GM23338 (cell line): ENCODE results near the gene PUS1.

Source experiments
- CREB1 ChIP-seq: fragments of 250-450 bp; sonication (Bioruptor Pico); IDR thresholded peaks from 2 replicates; pipeline ENCODE4 v1.5.0; 2020; ENCODE audit warnings: low read depth, mild to moderate bottlenecking, moderate library complexity
- EZH2 ChIP-seq: fragments of 200-600 bp; sonication (generic); IDR thresholded peaks from one replicate; pipeline ENCODE4 v1.8.0; 2017; ENCODE audit warnings: antibody characterized with exemption, mild to moderate bottlenecking, low read depth; ENCODE audit not compliant: unreplicated experiment
- EZH2phosphoT487 ChIP-seq: fragments of 200-600 bp; sonication (generic); IDR thresholded peaks from one replicate; pipeline ENCODE4 v1.8.1; 2018; ENCODE audit warnings: antibody characterized with exemption; ENCODE audit not compliant: unreplicated experiment
- JUNB ChIP-seq: IDR thresholded peaks from one replicate; pipeline ENCODE4 v1.6.1; 2016; ENCODE audit warnings: antibody characterized with exemption; ENCODE audit not compliant: unreplicated experiment
- NANOG ChIP-seq: IDR thresholded peaks from 2 replicates; pipeline ENCODE4 v1.6.1; 2016; ENCODE audit warnings: antibody characterized with exemption, borderline replicate concordance
- POLR2AphosphoS5 ChIP-seq: IDR thresholded peaks from 2 replicates; pipeline ENCODE4 v1.6.1; 2016; ENCODE audit warnings: antibody characterized with exemption, low read depth
- STAT1 ChIP-seq: IDR thresholded peaks from one replicate; pipeline ENCODE4 v1.6.1; 2016; ENCODE audit warnings: antibody characterized with exemption; ENCODE audit not compliant: unreplicated experiment
- ZNF114 ChIP-seq: fragments of 250-450 bp; sonication (Bioruptor Pico); IDR thresholded peaks from 2 replicates; pipeline ENCODE4 v1.5.0; 2020; ENCODE audit warnings: mild to moderate bottlenecking, moderate library complexity
- ZNF331 ChIP-seq: fragments of 250-450 bp; sonication (Bioruptor Pico); IDR thresholded peaks from 2 replicates; pipeline ENCODE4 v1.5.0; 2020; ENCODE audit warnings: low read depth, mild to moderate bottlenecking, moderate library complexity
- TF ChIP-seq, protein P1 (sequence below), 2 experiments: fragments of 200-600 bp in 1 of 2; sonication (generic) in 1 of 2; conservative IDR thresholded peaks; 2 replicates each; pipeline versions ENCODE4 v1.5.1 to v1.6.1; 2016 to 2017; ENCODE audit warnings: antibody characterized with exemption in 2 of 2, low read depth in 2 of 2, mild to moderate bottlenecking in 2 of 2, moderate library complexity in 1 of 2
- TF ChIP-seq, protein P2 (sequence below): IDR thresholded peaks from one replicate; pipeline ENCODE4 v1.6.1; 2018; ENCODE audit warnings: antibody characterized with exemption; ENCODE audit not compliant: unreplicated experiment
- TF ChIP-seq, protein P3 (sequence below): IDR thresholded peaks from 2 replicates; pipeline ENCODE4 v1.6.1; 2016; ENCODE audit warnings: antibody characterized with exemption
- TF ChIP-seq, protein P4 (sequence below): fragments of 250-450 bp; sonication (Bioruptor Pico); IDR thresholded peaks from 2 replicates; pipeline ENCODE4 v1.5.0; 2020; ENCODE audit warnings: mild to moderate bottlenecking, moderate library complexity

DNA sequence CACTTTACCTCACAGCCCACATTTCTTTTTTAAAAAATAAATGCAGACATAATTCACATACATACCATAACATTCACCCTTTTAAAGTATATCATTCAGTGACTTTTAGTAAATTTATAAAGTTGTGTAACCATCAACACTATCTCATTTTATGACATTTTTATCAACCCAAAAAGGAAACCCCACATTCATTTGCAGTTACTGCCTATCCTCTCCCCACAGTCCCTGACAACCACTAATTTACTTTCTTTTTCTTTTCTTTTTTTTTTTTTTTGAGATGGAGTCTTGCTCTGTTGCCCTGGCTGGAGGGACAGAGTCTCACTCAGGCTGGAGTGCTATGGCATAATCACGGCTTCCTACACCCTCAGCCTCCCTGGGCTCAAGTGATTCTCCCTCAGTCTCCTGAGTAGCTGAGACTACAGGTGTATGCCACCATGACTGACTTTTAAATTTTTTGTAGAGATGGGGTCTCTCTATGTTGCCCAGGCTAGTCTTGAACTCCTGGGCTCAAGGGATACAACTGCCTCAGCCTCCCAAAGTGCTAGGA, 19.2 kb downstream of the PUS1 start:
- TF ChIP-seq, protein P1, sequence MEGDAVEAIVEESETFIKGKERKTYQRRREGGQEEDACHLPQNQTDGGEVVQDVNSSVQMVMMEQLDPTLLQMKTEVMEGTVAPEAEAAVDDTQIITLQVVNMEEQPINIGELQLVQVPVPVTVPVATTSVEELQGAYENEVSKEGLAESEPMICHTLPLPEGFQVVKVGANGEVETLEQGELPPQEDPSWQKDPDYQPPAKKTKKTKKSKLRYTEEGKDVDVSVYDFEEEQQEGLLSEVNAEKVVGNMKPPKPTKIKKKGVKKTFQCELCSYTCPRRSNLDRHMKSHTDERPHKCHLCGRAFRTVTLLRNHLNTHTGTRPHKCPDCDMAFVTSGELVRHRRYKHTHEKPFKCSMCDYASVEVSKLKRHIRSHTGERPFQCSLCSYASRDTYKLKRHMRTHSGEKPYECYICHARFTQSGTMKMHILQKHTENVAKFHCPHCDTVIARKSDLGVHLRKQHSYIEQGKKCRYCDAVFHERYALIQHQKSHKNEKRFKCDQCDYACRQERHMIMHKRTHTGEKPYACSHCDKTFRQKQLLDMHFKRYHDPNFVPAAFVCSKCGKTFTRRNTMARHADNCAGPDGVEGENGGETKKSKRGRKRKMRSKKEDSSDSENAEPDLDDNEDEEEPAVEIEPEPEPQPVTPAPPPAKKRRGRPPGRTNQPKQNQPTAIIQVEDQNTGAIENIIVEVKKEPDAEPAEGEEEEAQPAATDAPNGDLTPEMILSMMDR (conservative IDR thresholded peaks at IDR 0.05; ENCODE audit: low read depth in 2 of 2), result no peak
- TF ChIP-seq EZH2phosphoT487, result no peak
- TF ChIP-seq, protein P2, sequence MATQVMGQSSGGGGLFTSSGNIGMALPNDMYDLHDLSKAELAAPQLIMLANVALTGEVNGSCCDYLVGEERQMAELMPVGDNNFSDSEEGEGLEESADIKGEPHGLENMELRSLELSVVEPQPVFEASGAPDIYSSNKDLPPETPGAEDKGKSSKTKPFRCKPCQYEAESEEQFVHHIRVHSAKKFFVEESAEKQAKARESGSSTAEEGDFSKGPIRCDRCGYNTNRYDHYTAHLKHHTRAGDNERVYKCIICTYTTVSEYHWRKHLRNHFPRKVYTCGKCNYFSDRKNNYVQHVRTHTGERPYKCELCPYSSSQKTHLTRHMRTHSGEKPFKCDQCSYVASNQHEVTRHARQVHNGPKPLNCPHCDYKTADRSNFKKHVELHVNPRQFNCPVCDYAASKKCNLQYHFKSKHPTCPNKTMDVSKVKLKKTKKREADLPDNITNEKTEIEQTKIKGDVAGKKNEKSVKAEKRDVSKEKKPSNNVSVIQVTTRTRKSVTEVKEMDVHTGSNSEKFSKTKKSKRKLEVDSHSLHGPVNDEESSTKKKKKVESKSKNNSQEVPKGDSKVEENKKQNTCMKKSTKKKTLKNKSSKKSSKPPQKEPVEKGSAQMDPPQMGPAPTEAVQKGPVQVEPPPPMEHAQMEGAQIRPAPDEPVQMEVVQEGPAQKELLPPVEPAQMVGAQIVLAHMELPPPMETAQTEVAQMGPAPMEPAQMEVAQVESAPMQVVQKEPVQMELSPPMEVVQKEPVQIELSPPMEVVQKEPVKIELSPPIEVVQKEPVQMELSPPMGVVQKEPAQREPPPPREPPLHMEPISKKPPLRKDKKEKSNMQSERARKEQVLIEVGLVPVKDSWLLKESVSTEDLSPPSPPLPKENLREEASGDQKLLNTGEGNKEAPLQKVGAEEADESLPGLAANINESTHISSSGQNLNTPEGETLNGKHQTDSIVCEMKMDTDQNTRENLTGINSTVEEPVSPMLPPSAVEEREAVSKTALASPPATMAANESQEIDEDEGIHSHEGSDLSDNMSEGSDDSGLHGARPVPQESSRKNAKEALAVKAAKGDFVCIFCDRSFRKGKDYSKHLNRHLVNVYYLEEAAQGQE, result no peak
- TF ChIP-seq POLR2AphosphoS5, result no peak
- TF ChIP-seq CREB1 (CRISPR knock-in tag), result no peak
- TF ChIP-seq EZH2, result no peak
- no peak for TF ChIP-seq ZNF114 (CRISPR knock-in tag)
- TF ChIP-seq, protein P3, sequence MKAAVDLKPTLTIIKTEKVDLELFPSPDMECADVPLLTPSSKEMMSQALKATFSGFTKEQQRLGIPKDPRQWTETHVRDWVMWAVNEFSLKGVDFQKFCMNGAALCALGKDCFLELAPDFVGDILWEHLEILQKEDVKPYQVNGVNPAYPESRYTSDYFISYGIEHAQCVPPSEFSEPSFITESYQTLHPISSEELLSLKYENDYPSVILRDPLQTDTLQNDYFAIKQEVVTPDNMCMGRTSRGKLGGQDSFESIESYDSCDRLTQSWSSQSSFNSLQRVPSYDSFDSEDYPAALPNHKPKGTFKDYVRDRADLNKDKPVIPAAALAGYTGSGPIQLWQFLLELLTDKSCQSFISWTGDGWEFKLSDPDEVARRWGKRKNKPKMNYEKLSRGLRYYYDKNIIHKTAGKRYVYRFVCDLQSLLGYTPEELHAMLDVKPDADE, result no peak
- no peak for TF ChIP-seq JUNB
- no peak for TF ChIP-seq STAT1
- TF ChIP-seq, protein P4, sequence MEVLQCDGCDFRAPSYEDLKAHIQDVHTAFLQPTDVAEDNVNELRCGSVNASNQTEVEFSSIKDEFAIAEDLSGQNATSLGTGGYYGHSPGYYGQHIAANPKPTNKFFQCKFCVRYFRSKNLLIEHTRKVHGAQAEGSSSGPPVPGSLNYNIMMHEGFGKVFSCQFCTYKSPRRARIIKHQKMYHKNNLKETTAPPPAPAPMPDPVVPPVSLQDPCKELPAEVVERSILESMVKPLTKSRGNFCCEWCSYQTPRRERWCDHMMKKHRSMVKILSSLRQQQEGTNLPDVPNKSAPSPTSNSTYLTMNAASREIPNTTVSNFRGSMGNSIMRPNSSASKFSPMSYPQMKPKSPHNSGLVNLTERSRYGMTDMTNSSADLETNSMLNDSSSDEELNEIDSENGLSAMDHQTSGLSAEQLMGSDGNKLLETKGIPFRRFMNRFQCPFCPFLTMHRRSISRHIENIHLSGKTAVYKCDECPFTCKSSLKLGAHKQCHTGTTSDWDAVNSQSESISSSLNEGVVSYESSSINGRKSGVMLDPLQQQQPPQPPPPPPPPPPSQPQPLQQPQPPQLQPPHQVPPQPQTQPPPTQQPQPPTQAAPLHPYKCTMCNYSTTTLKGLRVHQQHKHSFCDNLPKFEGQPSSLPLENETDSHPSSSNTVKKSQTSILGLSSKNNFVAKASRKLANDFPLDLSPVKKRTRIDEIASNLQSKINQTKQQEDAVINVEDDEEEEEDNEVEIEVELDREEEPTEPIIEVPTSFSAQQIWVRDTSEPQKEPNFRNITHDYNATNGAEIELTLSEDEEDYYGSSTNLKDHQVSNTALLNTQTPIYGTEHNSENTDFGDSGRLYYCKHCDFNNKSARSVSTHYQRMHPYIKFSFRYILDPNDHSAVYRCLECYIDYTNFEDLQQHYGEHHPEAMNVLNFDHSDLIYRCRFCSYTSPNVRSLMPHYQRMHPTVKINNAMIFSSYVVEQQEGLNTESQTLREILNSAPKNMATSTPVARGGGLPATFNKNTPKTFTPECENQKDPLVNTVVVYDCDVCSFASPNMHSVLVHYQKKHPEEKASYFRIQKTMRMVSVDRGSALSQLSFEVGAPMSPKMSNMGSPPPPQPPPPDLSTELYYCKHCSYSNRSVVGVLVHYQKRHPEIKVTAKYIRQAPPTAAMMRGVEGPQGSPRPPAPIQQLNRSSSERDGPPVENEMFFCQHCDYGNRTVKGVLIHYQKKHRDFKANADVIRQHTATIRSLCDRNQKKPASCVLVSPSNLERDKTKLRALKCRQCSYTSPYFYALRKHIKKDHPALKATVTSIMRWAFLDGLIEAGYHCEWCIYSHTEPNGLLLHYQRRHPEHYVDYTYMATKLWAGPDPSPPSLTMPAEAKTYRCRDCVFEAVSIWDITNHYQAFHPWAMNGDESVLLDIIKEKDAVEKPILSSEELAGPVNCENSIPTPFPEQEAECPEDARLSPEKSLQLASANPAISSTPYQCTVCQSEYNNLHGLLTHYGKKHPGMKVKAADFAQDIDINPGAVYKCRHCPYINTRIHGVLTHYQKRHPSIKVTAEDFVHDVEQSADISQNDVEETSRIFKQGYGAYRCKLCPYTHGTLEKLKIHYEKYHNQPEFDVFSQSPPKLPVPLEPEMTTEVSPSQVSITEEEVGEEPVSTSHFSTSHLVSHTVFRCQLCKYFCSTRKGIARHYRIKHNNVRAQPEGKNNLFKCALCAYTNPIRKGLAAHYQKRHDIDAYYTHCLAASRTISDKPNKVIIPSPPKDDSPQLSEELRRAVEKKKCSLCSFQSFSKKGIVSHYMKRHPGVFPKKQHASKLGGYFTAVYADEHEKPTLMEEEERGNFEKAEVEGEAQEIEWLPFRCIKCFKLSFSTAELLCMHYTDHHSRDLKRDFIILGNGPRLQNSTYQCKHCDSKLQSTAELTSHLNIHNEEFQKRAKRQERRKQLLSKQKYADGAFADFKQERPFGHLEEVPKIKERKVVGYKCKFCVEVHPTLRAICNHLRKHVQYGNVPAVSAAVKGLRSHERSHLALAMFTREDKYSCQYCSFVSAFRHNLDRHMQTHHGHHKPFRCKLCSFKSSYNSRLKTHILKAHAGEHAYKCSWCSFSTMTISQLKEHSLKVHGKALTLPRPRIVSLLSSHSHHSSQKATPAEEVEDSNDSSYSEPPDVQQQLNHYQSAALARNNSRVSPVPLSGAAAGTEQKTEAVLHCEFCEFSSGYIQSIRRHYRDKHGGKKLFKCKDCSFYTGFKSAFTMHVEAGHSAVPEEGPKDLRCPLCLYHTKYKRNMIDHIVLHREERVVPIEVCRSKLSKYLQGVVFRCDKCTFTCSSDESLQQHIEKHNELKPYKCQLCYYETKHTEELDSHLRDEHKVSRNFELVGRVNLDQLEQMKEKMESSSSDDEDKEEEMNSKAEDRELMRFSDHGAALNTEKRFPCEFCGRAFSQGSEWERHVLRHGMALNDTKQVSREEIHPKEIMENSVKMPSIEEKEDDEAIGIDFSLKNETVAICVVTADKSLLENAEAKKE (CRISPR knock-in tag), result no peak
- no peak for TF ChIP-seq ZNF331 (CRISPR knock-in tag)
- no peak for TF ChIP-seq NANOG
